Brain pericyte (primary cell): ENCODE results near the gene CLDN9.
A peak's percentile ranks its signal among the peaks of the same experiment; 100 is the strongest.
"Not testable (repeated sequence)": the region's sequence is repeated elsewhere in the genome, so short reads cannot be mapped to it uniquely, and the experiment has no call there.

Experiments used
- DNase-seq: peaks from one replicate; pipeline ENCODE4 v3.0.0-alpha.2; 2012; ENCODE audit warnings: low read depth, low spot score

CLDN9 gene

DNA sequence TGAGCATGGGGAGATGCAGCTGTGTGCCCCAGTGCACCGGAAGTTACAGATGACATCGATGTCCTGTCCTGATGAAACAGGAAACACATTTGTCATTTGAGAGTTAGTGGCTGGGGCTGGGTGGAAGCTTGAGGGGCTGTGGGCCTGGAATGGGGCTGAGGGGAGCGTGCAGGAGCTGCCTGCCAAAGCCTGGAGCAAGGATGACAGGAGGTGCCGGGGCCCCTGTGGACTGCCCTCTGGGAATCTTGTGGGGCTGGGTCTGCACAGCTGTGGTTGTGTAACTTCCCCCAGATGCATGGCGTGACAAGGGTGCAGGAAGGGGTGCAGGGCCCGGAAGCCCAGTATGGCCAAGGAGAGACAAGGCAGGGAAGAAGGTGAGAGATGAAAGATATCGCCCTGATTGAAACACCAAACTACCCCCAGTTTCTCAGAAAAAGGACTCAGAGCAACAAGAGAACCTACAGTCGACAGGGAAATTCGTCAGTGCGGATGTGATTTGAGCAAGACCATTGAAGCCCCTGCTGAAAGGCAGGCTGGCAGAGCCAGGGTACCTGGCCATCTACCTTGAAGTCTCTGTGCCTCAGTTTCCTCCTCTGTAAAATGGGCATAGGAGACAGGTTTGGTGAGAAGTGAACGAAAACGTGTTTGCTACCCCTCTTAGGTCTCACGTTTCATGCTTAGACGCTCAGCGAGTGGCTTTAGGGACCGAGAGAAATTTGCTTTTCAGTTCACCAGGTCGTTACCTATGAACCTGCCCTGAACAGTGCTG lies 42.4 kb downstream of the CLDN9 start:
- no peak for DNase-seq

DNA sequence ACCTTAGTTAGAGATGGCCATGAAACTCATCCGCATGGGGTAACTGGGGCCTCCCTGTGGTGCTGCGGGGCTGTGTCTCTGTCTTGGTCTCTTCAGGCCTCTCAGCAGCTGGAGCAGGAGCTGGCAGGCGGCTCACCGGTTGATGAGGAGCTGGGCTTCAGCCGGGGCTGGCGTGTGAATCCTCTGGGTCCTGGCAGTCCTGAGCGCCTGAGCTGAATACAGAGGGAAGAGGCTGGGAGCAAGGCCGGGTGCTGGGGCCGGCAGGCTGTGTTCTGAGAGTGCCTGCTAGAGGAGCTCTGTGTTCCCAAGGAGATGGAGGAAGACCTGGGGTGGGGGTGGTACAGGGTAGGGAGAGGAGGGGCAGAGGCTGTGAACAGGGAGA lies 43.0 kb downstream of the CLDN9 start:
- DNase-seq: not testable (repeated sequence)

DNA sequence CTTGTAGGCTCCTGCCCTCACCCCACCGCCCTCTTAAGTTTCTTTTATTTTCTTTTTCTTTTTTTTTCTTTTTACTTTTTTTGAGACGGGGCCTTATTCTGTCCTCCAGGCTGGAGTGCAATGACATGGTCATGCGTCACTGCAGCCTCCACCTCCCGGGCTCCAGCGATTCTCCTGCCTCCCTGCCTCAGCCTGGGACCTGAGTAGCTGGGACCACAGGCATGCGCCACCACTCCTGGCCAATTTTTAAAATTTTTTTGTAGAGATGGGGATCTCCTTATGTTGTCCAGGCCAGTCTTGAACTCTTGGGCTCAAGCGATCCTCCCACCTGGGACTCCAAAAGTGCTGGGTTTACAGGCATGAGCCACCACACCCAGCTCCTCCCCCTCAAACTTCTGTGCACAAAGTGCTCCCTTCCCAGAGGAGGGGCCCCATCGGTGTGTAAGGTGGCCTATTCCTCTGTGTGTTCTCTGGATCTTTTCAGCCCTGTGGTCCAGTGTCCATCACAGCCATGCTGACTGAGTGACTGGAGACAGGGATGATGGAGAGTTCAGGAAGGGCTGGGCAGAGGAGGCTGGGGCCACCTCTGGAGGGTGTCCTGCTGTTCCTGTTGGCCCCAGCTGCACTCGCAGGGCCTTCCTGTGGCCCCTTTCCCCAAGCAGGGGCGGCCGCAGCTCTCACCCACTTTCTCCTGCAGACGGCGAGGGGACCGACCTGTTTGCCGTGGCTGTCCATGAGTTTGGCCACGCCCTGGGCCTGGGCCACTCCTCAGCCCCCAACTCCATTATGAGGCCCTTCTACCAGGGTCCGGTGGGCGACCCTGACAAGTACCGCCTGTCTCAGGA lies 43.8 kb downstream of the CLDN9 start:
- no peak for DNase-seq

DNA sequence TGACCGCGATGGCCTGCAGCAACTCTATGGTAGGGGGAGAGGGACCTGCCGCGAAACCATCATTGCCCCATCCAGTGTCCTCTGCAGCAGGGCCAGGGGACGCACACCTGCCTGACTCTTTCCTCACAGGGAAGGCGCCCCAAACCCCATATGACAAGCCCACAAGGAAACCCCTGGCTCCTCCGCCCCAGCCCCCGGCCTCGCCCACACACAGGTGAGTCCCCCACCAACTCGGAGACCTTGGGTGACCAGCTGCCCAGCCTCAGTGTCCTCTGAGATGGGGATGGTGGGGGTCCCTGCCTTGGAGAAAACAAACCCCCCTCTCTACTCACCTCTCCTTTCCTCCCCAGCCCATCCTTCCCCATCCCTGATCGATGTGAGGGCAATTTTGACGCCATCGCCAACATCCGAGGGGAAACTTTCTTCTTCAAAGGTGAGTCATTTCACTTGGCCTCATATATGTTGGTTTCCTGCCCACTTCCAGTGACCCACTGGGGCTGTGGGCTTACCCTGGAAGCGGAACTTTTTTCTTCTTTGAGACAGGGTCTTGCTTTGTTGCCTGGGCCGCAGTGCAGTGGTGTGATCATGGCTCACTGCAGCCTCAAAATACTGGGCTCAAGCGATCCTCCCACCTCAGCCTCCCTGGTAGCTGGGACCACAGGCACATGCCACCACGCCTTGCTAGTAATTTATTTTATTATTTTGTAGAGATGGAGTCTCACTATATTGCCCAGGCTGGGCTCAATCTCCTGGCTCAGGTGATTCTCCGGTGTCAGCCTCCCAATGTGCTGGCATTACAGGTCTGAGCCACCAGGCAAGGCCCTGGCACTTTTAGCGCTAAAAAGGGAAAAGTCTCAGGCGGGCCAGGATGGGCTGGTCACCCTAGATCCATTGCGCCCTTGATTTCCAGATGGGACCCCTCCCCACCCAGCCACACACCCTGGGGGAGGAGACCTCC lies 44.7 kb downstream of the CLDN9 start:
- no peak for DNase-seq

DNA sequence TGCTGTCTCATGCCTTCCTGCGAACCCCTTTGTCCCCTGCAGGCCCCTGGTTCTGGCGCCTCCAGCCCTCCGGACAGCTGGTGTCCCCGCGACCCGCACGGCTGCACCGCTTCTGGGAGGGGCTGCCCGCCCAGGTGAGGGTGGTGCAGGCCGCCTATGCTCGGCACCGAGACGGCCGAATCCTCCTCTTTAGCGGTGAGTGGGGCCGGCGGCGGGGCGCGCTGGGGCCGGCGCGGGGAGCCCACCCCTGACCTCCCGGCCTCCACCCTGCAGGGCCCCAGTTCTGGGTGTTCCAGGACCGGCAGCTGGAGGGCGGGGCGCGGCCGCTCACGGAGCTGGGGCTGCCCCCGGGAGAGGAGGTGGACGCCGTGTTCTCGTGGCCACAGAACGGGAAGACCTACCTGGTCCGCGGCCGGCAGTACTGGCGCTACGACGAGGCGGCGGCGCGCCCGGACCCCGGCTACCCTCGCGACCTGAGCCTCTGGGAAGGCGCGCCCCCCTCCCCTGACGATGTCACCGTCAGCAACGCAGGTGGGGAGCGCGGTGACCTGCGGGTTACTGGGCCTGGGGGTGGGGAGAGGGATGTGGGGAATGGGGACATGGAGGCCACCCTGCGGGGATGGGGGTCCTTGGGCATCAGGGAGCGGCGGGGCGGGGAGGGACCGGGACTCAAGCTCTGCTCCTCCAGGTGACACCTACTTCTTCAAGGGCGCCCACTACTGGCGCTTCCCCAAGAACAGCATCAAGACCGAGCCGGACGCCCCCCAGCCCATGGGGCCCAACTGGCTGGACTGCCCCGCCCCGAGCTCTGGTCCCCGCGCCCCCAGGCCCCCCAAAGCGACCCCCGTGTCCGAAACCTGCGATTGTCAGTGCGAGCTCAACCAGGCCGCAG lies 45.7 kb downstream of the CLDN9 start:
- DNase-seq: no peak

DNA sequence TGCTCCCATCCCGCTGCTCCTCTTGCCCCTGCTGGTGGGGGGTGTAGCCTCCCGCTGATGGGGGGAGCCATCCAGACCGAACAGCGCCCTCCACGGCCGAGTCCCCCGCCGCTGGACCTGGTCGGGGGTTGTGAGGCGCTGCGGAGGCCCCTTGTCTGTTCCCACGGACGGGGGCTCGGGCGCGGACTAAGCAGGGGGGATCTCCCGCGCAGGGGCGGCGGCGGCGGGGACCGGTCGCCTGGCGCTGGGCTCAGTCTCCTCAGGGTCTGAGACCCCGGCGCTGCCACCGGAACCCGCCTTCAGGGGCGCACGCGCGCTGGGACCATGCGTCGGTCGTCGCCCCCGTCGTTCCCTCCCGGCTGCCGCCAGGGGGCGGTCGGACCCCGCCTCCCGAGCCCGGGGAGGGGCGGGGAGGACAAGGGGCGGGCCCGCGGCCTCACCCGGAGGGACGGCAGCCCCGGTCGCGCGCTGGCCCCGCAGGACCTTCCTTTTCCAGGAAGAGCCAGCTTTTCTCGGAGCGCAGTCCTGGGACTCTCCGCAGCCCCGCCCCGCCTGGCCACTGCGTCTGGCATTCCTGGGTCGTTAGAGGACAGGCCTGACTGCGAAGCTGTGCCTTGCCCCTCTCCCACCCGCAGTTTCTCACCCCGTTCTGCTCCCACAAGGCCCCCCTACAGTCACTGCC lies 46.5 kb downstream of the CLDN9 start:
- DNase-seq: peak; percentile 47

DNA sequence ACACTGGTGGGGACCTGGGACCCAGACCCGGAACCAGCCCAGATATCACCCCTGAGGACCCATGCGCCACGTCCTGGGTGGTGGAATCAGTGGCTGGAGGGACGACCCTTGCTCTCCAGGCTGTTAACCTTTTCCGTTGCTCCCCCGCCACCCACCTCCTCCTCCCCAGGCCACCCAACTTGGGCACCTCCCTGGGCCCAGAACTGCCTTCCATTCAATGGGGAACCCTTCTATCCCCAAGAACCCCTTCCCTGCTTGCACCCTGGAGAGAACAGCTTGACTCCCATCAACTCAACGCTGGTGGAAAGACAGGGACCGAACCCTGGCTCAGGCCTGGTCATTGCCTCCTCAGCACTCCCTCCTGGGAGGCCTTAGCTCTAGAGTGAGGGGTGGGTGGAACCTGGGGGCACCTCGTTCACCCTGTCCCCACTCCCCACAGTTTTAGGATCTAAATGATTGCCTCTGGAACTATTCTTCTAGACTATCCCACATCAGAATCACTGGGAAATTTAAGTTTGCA lies 47.1 kb downstream of the CLDN9 start:
- DNase-seq: no peak

DNA sequence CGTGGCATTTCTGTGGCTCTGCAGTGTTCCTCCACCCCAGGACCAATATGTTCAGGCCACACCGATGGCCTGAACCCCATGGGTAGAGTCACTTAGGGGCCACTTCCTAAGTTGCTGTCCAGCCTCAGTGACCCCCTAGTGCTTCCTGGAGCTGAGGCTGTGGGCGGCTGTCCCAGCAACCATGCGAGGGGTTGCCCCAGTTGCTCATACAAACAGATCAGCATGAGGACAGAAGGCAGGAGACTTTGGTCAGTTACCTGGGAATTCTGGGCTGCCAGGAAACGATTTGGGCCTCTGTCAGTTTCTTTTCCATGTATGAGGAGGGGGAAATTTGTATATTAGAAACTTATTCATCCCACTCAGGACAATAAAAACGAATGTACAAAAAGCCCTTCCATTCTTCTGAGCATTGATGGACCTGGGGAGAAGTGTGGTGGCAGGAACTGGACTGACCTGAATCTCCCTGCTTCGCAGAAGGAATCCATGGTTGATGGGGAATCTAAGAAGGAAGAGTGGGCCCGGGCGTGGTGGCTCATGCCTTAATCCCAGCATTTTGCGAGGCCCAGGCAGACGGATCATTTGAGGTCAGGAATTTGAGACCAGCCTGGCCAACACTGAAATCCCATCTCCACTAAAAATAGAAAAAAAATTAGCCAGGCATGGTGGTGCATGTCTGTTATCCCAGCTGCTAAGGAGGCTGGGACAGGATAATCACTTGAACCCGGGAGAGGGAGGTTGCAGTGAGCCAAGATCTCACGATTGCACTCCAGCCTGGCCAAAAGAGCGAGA lies 47.8 kb downstream of the CLDN9 start:
- DNase-seq: no peak

DNA sequence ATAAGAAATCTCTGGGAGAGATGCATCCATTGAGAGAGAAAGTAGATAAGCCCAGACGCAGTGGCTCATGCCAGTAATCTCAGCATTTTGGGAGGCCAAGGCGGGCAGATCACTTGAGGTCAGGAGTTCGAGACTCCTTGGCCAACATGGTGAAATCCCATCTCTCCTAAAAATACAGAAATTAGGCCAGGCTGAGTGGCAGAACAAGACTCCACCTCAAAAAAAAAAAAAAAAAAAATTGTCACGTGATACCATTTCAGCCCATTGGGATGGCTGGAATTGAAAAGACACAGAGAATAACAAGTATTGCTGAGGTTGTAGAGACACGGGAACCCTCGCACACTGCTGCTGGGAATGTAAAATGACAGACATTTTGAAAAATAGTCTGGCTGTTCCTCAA lies 49.8 kb downstream of the CLDN9 start:
- no peak for DNase-seq

DNA sequence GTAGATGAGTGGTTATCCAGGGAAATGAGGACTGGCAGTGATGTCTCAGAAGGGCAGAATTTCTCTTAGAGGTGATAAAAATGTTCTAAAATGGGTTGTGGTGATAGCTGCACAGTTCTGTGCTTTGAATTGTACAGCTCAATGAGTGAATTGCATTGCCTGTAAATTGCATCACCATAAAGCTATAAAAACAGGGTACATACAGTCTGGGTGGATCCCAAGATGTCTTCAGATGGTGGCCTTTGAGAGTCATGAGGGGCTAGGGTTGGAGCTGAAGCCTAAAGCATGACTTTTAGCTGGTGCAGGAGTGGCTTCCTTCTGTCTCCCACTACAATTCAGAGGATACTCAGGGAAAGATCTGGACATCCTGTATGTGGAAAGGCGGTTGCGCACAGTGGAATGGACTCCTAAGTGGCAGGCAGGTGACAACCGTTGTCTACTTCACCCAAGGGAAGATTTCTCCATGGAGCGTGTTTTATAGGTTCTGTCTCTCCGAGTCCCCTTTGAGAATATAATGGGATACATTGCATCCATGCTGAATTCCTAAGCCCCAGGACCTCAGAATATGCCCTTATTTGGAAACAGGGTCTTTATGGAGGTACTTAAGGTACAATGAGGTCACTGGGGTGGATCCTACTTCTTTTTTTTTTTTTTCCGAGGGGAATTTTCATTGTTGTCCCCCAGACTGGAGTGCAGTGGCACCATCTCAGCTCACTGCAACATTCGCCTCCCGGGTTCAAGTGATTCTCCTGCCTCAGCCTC lies 51.1 kb downstream of the CLDN9 start:
- DNase-seq: no peak
